Tibial nerve (tissue), 4 donors: ENCODE results near the gene CNPY1. TPM values are rescaled to one million over a fixed set of nuclear protein-coding genes. Genes with fewer than 3 reads are reported as not detected.

ENCODE experiments used
- DNase-seq, 2 donors: peaks; one replicate each; pipeline ENCODE4 v3.0.0-alpha.2; 2019; ENCODE audit warnings: low spot score in 2 of 2
- H3K27ac ChIP-seq, 4 donors: fragments of 200-600 bp; sonication (generic) in 3 of 4; one replicate each; pipeline ENCODE4 v1.5.1; 2017 to 2019; ENCODE audit warnings: mild to moderate bottlenecking in 1 of 4
- H3K27me3 ChIP-seq, 2 donors: fragments of 200-600 bp; sonication (generic) in 1 of 2; one replicate each; pipeline versions ENCODE4 v1.5.1 to v1.6.0; 2017 to 2019
- H3K36me3 ChIP-seq, 3 donors: fragments of 200-600 bp; sonication (generic); one replicate each; pipeline ENCODE4 v1.5.1; 2018 to 2019
- H3K4me1 ChIP-seq, 4 donors: fragments of 200-600 bp; sonication (generic) in 3 of 4; one replicate each; pipeline ENCODE4 v1.5.1; 2017 to 2019
- H3K4me3 ChIP-seq, 4 donors: fragments of 200-600 bp; sonication (generic) in 3 of 4; one replicate each; pipeline ENCODE4 v1.5.1; 2017 to 2019; ENCODE audit warnings: mild to moderate bottlenecking in 1 of 4, moderate library complexity in 1 of 4
- H3K9me3 ChIP-seq, 4 donors: fragments of 200-600 bp; sonication (generic) in 3 of 4; one replicate each; pipeline ENCODE4 v1.5.1; 2017 to 2019
- CTCF ChIP-seq, 5 experiments: fragments of 200-600 bp in 3 of 5; fragments of 450-650 bp in 2 of 5; sonication (generic) in 3 of 5; IDR thresholded peaks; one replicate each; pipeline ENCODE4 v1.5.1; 2016 to 2019; ENCODE audit warnings: antibody characterized with exemption in 5 of 5, mild to moderate bottlenecking in 3 of 5, moderate library complexity in 2 of 5
- EP300 ChIP-seq, 2 donors: sonication (generic); formaldehyde crosslinking; IDR thresholded peaks; one replicate each; pipeline ENCODE4 v1.6.1; 2017; ENCODE audit warnings: antibody characterized with exemption in 2 of 2, mild to moderate bottlenecking in 1 of 2
- POLR2A ChIP-seq, 2 donors: fragments of 450-650 bp; IDR thresholded peaks; one replicate each; pipeline ENCODE4 v1.6.1; 2017; ENCODE audit warnings: antibody characterized with exemption in 2 of 2, mild to moderate bottlenecking in 2 of 2, moderate library complexity in 2 of 2
- WGBS, 2 donors: methylation state at CpG; one replicate each; pipeline ENCODE4 v1.1.5; 2018; 5-methylcytosine and 5-hydroxymethylcytosine counted together
- total RNA-seq, 4 donors: library from RNA; depleted of rRNA; stranded (reverse); fragments of >200 nt; gene quantifications; one replicate each; pipeline ENCODE4 v1.1.0, GENCODE V29; 2016

Gene CNPY1
- total RNA-seq, 4 donors from 2014 or later, result 0.30 TPM; not detected in 3

GRCh38 chr7:155529346-155529745 is 17.0 kb downstream of the CNPY1 start:
- no peaks in the 10 kb centered on the region for H3K9me3 ChIP-seq
- peaks cover 0 to 65% of the 10 kb centered on the region in 2 donors for H3K27me3 ChIP-seq
- H3K4me1 ChIP-seq, result peaks cover 0 to 13% (median 9%) of the 10 kb centered on the region in 4 donors
- no peak overlapping the region for H3K27ac ChIP-seq
- TF ChIP-seq EP300 (IDR thresholded peaks at IDR 0.05), result no peak
- no peak for TF ChIP-seq POLR2A (IDR thresholded peaks at IDR 0.05)
- TF ChIP-seq CTCF (IDR thresholded peaks at IDR 0.05), result no peak
- WGBS, 2 donors, result 90% methylated on average over 4 of the region's 4 CpGs
- no peak for DNase-seq
- H3K36me3 ChIP-seq, result peaks cover 0 to 4% (median 0%) of the 10 kb centered on the region in 3 donors
- no peak overlapping the region for H3K4me3 ChIP-seq

GRCh38 chr7:155527664-155528063 is 18.7 kb downstream of the CNPY1 start:
- no peak for DNase-seq
- Histone ChIP-seq H3K4me1 (peaks cover 0 to under 1% (median 0%) of the 10 kb centered on the region in 4 donors), H3K27ac (no peak overlapping the region), H3K36me3 (peaks cover 0 to 4% (median 0%) of the 10 kb centered on the region in 3 donors), H3K4me3 (no peak overlapping the region), H3K27me3 (peaks cover 0 to 48% of the 10 kb centered on the region in 2 donors), H3K9me3 (no peaks in the 10 kb centered on the region)
- WGBS, 2 donors, result 82 to 83% methylated on average over 7 of the region's 7 CpGs
- TF ChIP-seq CTCF (IDR thresholded peaks at IDR 0.05) (no peak), EP300 (IDR thresholded peaks at IDR 0.05) (no peak), POLR2A (IDR thresholded peaks at IDR 0.05) (no peak)

GRCh38 chr7:155526225-155526624 is 20.1 kb downstream of the CNPY1 start:
- Histone ChIP-seq H3K36me3 (peaks cover 0 to 4% (median 0%) of the 10 kb centered on the region in 3 donors), H3K27ac (no peak overlapping the region), H3K9me3 (no peaks in the 10 kb centered on the region), H3K27me3 (peaks cover 0 to 34% of the 10 kb centered on the region in 2 donors), H3K4me1 (no peaks in the 10 kb centered on the region), H3K4me3 (no peak overlapping the region)
- no peak for DNase-seq
- WGBS, 2 donors, result 76 to 77% methylated on average over 13 of the region's 13 CpGs
- TF ChIP-seq EP300 (IDR thresholded peaks at IDR 0.05), result no peak
- no peak for TF ChIP-seq CTCF (IDR thresholded peaks at IDR 0.05)
- no peak for TF ChIP-seq POLR2A (IDR thresholded peaks at IDR 0.05)

GRCh38 chr7:155524018-155524556 is 22.3 kb downstream of the CNPY1 start:
- no peaks in the 10 kb centered on the region for H3K9me3 ChIP-seq
- WGBS, 2 donors, result 68 to 71% methylated on average over 11 of the region's 11 CpGs
- H3K4me1 ChIP-seq, result no peaks in the 10 kb centered on the region
- TF ChIP-seq EP300 (IDR thresholded peaks at IDR 0.05) (no peak), POLR2A (IDR thresholded peaks at IDR 0.05) (no peak), CTCF (IDR thresholded peaks at IDR 0.05) (no peak)
- peaks cover 0 to 12% of the 10 kb centered on the region in 2 donors for H3K27me3 ChIP-seq
- H3K27ac ChIP-seq, result no peak overlapping the region
- no peak for DNase-seq
- peaks cover 0 to under 1% (median 0%) of the 10 kb centered on the region in 3 donors for H3K36me3 ChIP-seq
- no peak overlapping the region for H3K4me3 ChIP-seq

GRCh38 chr7:155523168-155523675 is 23.1 kb downstream of the CNPY1 start:
- no peaks in the 10 kb centered on the region for H3K4me1 ChIP-seq
- H3K4me3 ChIP-seq, result no peak overlapping the region
- no peak for DNase-seq
- peaks cover 0 to 12% of the 10 kb centered on the region in 2 donors for H3K27me3 ChIP-seq
- WGBS, 2 donors, result 57 to 65% methylated on average over 15 to 16 of the region's 16 CpGs
- TF ChIP-seq POLR2A (IDR thresholded peaks at IDR 0.05) (no peak), EP300 (IDR thresholded peaks at IDR 0.05) (no peak), CTCF (IDR thresholded peaks at IDR 0.05) (no peak)
- H3K9me3 ChIP-seq, result no peaks in the 10 kb centered on the region
- H3K36me3 ChIP-seq, result no peaks in the 10 kb centered on the region
- H3K27ac ChIP-seq, result no peak overlapping the region
